Stimulated activated memory B cell treated with anti-CD40 and anti-IgM and Interleukin-4, amounts not matched to agents 10 μg/mL and 1 μg/mL and 100 μg/mL, for 72 hours (primary cell): ENCODE data around the gene HEXIM2.

Experiments used
- ATAC-seq: fragments of 150-1000 bp; cut with Tn5 transposase; 2 replicates; pipeline ENCODE4 v1.10.0; 2021
- H3K27ac Mint-ChIP-seq: one replicate; pipeline ENCODE4 v1.8.0; 2022; ENCODE audit warnings: mild to moderate bottlenecking, mixed read lengths
- H3K27me3 Mint-ChIP-seq: one replicate; pipeline ENCODE4 v1.8.0; 2022; ENCODE audit warnings: mixed read lengths
- H3K36me3 Mint-ChIP-seq: one replicate; pipeline ENCODE4 v1.8.0; 2022; ENCODE audit warnings: mixed read lengths
- H3K4me1 Mint-ChIP-seq: one replicate; pipeline ENCODE4 v1.8.0; 2022; ENCODE audit warnings: mixed read lengths
- H3K4me3 Mint-ChIP-seq: one replicate; pipeline ENCODE4 v1.8.0; 2022; ENCODE audit warnings: mild to moderate bottlenecking, moderate library complexity, mixed read lengths
- H3K9me3 Mint-ChIP-seq: one replicate; pipeline ENCODE4 v1.8.0; 2022; ENCODE audit warnings: mixed read lengths

The HEXIM2 gene

DNA sequence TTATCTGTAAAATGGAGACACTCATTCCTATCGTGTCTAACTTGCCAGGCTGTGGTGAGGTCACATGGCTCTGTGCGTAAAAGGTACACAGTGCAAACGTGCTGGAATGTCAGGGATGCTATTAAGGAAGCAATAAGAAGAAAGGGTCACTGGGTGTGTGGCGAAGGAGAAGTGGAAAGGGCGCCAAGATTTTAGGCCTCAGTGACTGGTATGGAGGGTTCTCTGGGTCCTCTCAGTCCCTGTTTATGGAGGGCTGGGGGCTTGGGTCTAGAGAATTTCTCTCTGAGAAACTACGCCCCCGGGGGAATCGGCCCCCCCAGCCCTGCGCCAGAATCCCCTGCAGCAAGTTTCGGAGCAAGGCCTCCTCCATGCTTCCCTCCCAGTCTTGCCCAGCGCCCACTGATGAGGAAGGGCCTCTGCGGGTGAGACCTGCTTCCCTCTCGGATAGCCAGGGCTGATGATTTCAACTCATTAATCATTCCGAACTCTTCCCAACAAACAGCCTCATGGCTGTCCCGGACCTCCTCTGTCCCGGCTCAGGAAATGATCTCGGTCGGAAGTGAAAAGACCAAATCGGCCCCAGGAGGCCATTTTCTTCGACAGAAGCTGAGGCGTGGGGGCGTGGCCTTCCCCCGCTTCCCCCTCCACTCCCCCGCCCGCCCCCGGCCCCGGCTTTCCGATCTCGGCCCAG, 14.6 kb upstream of the HEXIM2 start:
- ATAC-seq = peak; percentile 6
- Mint-ChIP-seq H3K9me3 (no peaks in the 10 kb centered on the region), H3K4me3 (peak overlapping the region; percentile 98), H3K27ac (peak overlapping the region; percentile 99), H3K27me3 (no peaks in the 10 kb centered on the region), H3K4me1 (peaks cover 71% of the 10 kb centered on the region), H3K36me3 (peaks cover 11% of the 10 kb centered on the region)

DNA sequence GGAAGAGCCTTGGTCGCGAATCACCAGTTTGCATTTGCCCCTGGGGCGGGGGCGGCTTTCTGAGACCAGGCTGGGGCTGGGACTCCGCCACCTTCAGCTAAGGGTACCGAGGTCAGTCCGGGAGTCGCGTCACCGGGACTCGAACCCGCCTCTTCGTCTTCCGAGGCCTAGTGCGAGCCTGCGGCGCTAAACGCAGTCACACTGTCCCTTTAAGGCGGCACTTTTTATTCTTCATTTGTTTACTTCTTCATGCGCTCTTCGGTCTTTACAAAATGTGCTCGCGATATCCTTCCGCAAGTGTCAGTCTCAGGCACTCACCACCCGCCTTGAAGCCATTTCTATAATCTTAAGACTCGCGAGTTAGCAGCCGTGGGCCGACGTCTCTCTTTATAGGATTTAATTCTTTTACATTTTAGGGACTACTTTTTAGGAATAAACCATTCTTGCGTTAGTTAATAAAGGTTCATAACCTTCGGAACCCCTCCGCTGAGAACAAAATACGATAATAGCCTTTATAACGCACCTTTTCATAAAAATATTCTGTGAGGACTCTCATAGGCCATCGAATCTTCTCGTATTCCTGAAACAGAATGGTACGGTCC, 14.0 kb upstream of the HEXIM2 start:
- ATAC-seq = peak; percentile 59
- no peaks in the 10 kb centered on the region for H3K27me3 Mint-ChIP-seq
- H3K4me3 Mint-ChIP-seq = peak overlapping the region; percentile 98
- peaks cover 76% of the 10 kb centered on the region for H3K4me1 Mint-ChIP-seq
- H3K9me3 Mint-ChIP-seq = no peaks in the 10 kb centered on the region
- peak overlapping the region; percentile 99 for H3K27ac Mint-ChIP-seq
- peaks cover 11% of the 10 kb centered on the region for H3K36me3 Mint-ChIP-seq

DNA sequence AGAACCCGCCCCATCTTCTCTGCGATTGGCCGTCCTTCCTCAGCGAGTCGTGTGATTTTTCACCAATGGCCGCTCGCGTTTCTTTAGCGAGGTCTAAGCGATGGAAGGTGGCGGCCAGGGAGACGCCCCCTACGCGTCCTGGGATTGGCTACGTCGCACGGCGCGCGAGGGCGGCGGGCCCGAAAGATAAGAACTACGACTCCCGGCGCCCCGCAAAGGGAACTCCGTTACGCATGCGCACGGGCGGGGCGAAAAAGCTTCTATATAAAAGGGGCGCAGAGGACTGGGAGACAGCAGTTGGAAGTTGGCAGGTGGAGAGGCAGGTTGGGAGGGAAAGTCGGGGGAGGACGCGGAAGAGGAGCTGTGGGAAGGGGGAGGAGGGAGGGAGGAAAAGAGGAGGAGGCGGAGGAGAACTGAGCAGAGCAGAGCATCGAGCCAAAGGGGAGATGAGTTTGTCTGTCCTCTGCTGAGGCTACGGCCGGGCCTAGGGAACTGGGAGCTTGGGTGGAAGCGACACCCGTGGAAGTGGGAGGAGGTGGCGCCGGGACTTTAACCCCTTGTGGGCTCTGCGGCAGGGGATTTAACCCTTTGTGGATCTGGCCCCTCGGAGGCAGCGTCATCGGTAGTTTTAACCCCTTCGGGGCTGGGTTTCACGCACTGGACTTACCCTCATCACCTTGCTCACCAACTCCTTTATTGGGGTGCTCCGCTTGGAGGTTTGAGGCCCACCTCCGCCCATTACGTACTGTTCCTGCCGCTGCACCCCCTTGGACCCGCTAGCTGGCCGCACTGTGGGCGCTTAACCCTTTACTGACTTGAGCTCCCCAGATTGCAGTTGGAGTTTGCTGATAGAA, 13.3 kb upstream of the HEXIM2 start, which contains the start of gene HEXIM1:
HEXIM1 (plus strand) TSS at position 293 of the 854 bp plus-strand sequence. CDS start 716 bp downstream, outside the sequence.
- peaks cover 11% of the 10 kb centered on the region for H3K36me3 Mint-ChIP-seq
- peak; percentile 91 for ATAC-seq
- no peaks in the 10 kb centered on the region for H3K27me3 Mint-ChIP-seq
- no peaks in the 10 kb centered on the region for H3K9me3 Mint-ChIP-seq
- H3K27ac Mint-ChIP-seq = peak within 1 kb of the TSS; percentile 99
- peak within 1 kb of the TSS; percentile 98 for H3K4me3 Mint-ChIP-seq
- H3K4me1 Mint-ChIP-seq = peaks cover 70% of the 10 kb centered on the region

DNA sequence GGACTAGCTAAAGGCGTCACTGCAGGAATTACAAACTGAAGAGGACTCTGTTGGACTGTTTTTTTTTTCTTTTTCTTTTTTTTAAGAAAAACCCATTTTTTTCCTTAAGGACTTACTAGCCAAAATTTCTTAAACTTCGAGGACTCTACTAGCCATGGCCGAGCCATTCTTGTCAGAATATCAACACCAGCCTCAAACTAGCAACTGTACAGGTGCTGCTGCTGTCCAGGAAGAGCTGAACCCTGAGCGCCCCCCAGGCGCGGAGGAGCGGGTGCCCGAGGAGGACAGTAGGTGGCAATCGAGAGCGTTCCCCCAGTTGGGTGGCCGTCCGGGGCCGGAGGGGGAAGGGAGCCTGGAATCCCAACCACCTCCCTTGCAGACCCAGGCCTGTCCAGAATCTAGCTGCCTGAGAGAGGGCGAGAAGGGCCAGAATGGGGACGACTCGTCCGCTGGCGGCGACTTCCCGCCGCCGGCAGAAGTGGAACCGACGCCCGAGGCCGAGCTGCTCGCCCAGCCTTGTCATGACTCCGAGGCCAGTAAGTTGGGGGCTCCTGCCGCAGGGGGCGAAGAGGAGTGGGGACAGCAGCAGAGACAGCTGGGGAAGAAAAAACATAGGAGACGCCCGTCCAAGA, 12.5 kb upstream of the HEXIM2 start:
- H3K27me3 Mint-ChIP-seq = no peaks in the 10 kb centered on the region
- H3K36me3 Mint-ChIP-seq = peaks cover 11% of the 10 kb centered on the region
- H3K4me1 Mint-ChIP-seq = peaks cover 63% of the 10 kb centered on the region
- peak; percentile 62 for ATAC-seq
- H3K4me3 Mint-ChIP-seq = peak overlapping the region; percentile 98
- no peaks in the 10 kb centered on the region for H3K9me3 Mint-ChIP-seq
- H3K27ac Mint-ChIP-seq = peak overlapping the region; percentile 99

DNA sequence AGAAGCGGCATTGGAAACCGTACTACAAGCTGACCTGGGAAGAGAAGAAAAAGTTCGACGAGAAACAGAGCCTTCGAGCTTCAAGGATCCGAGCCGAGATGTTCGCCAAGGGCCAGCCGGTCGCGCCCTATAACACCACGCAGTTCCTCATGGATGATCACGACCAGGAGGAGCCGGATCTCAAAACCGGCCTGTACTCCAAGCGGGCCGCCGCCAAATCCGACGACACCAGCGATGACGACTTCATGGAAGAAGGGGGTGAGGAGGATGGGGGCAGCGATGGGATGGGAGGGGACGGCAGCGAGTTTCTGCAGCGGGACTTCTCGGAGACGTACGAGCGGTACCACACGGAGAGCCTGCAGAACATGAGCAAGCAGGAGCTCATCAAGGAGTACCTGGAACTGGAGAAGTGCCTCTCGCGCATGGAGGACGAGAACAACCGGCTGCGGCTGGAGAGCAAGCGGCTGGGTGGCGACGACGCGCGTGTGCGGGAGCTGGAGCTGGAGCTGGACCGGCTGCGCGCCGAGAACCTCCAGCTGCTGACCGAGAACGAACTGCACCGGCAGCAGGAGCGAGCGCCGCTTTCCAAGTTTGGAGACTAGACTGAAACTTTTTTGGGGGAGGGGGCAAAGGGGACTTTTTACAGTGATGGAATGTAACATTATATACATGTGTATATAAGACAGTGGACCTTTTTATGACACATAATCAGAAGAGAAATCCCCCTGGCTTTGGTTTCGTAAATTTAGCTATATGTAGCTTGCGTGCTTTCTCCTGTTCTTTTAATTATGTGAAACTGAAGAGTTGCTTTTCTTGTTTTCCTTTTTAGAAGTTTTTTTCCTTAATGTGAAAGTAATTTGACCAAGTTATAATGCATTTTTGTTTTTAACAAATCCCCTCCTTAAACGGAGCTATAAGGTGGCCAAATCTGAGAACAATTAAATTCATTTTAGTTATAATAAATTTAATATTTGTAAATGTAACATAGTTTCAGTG, 11.7 kb upstream of the HEXIM2 start:
- Mint-ChIP-seq H3K9me3 (no peaks in the 10 kb centered on the region), H3K4me3 (peak overlapping the region; percentile 98), H3K4me1 (peaks cover 59% of the 10 kb centered on the region), H3K27me3 (no peaks in the 10 kb centered on the region), H3K27ac (peak overlapping the region; percentile 99), H3K36me3 (peaks cover 11% of the 10 kb centered on the region)
- ATAC-seq = no peak

DNA sequence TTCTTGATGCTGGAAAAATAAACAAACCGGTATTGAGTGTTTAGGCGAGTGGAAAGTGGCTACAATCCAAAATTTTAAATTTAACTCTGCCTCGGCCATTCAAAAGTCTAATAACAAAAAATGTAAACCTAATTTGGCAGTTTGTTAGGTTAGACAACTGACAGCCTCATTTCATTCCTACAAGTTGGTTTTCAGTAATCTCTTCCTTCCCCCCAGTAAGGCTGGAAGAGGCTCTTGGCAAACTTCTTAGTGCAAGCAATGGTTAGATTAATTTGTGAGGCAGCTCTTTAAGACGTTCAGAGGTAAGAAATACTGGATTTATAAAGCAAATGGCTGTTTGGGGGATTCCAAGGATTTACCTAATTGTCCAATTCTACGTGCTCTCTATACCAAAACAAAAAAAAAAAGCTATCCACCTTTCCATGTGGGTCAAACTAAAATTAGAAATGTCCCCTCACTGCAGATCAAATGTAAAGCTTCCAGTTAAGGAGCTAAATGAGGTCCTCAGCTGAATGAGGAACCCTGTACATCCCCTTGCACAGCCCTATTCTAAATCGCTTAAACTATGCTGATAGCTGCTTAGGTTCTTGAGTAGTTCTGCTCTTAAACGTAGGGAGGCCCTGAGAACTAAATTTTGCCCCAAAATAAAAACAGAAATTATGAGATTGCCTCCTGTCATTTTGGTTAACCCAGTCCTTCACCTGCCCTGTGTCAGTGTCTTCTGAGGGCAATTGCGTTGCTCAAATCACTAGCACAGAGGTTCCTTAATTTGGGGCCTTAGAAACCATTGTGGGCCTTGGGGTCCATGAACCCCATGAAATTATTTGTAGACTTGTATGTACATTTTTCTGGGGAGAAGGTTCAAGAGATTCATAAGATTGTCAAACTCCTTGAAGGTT, 10.5 kb upstream of the HEXIM2 start:
- peak overlapping the region; percentile 73 for H3K4me3 Mint-ChIP-seq
- H3K36me3 Mint-ChIP-seq = peaks cover 11% of the 10 kb centered on the region
- H3K27me3 Mint-ChIP-seq = no peaks in the 10 kb centered on the region
- H3K27ac Mint-ChIP-seq = peak overlapping the region; percentile 59
- no peak for ATAC-seq
- H3K9me3 Mint-ChIP-seq = no peaks in the 10 kb centered on the region
- peaks cover 47% of the 10 kb centered on the region for H3K4me1 Mint-ChIP-seq

DNA sequence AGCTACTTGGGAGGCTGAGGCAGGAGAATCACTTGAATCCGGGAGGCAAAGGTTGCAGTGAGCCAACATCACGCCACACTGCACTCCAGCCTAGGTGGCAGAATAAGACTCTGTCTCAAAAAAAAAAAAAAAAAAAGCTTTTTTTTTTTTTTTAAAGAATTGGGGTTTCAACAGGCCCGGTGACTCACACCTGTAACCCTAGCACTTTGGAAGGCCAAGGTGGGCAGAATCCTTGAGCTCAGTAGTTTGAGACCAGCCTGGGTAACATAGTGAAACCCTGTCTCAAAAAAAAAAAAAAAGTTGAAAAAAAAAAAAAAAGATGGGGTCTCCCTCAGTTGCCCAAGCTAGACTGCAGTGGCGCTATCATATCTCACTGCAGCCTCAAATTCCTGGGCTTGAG, 6.6 kb upstream of the HEXIM2 start:
- Mint-ChIP-seq H3K9me3 (no peaks in the 10 kb centered on the region), H3K36me3 (peaks cover under 1% of the 10 kb centered on the region), H3K27me3 (no peaks in the 10 kb centered on the region), H3K4me1 (peaks cover 43% of the 10 kb centered on the region), H3K4me3 (no peak overlapping the region), H3K27ac (no peak overlapping the region)
- no peak for ATAC-seq

DNA sequence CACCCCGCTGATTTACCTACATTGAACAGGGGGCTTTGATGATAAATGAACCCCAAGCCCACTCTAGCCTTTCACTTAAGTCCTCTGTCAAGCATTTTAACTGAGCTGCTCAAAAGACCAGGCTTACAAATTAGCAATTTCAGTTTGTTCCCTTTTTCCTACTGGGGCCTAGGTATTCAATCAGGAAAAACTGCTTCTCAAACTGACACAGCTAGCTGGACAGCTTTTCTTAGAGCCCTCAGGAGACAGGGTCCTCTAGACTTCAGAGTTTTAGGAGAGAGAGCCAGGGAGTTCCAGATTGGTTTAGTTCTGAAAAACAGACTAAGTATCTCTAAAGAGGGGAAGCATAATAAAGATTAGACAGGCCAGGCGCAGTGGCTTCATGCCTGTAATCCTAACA, 6.2 kb upstream of the HEXIM2 start:
- no peak overlapping the region for H3K27ac Mint-ChIP-seq
- no peak overlapping the region for H3K4me3 Mint-ChIP-seq
- H3K36me3 Mint-ChIP-seq = peaks cover 2% of the 10 kb centered on the region
- no peak for ATAC-seq
- no peaks in the 10 kb centered on the region for H3K27me3 Mint-ChIP-seq
- H3K9me3 Mint-ChIP-seq = no peaks in the 10 kb centered on the region
- peaks cover 42% of the 10 kb centered on the region for H3K4me1 Mint-ChIP-seq

DNA sequence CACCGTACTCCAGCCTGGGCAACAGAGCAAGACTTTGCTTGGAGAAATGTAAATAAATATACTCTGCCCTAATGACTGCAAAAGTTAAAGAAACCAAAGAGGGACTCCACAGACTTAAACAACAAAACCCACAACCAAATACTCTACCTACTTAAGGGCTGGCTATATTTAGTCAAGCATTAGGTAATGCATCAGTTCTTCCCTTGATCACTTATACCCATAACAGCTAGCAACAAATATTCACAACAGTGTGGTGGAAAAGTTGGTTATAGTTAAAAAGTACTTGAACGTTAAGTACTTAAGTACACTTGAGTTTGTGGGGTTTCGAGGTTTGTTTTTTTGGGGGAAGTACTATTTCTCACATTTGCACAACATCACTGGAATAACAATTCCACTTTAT, 5.4 kb upstream of the HEXIM2 start:
- Mint-ChIP-seq H3K4me1 (peaks cover 37% of the 10 kb centered on the region), H3K27ac (no peak overlapping the region)

DNA sequence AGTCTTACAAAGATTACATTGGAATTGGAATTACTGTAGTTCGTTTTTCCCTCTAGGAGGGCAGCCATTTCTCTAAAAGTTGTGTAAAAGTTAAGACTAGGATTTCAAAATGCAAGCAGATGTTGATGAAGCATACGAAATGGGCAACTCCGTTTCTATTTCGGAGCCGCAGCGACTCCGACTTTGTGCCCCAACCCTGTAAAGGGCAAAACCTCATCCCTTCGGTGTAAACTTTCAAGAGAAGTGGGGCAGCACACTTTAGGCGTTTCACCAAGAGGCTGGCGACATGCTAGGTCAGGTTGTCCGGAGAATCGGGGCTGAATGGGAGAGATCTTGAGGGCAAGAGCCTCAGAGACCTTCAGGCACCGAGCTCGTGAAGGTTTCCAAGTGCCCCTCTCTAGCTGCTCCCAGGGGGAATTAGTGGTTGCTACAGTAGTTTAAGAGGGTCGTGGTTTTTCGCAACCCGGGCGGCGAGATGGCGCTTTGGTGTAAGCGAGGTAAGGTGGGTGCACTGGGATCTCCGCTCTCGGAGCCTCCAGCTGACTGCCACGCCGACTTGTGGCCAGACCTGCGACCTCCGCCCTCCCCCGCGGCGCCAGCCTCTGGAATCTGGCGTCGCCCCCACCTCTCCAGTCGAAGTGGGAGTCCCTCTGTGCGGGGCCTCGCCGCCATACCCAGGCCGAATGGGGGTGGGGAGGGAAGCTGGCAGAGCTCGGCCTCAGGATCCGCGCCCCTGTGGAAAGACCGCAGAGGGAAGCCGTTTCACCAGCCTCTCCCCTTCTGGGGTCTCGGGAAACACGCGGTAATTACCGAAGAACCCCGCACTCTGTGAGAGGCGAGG, 1.0 kb upstream of the HEXIM2 start:
- Mint-ChIP-seq H3K27ac (peak overlapping the region; percentile 97), H3K4me1 (peaks cover 34% of the 10 kb centered on the region), H3K4me3 (peak overlapping the region; percentile 99), H3K9me3 (no peaks in the 10 kb centered on the region), H3K36me3 (peaks cover 10% of the 10 kb centered on the region), H3K27me3 (no peaks in the 10 kb centered on the region)
- ATAC-seq = peak; percentile 67

More for the DNA sequence above, 5.4 kb upstream of the HEXIM2 start:
- Mint-ChIP-seq H3K4me3 (no peak overlapping the region), H3K36me3 (peaks cover 5% of the 10 kb centered on the region), H3K27me3 (no peaks in the 10 kb centered on the region), H3K9me3 (no peaks in the 10 kb centered on the region)
- no peak for ATAC-seq

DNA sequence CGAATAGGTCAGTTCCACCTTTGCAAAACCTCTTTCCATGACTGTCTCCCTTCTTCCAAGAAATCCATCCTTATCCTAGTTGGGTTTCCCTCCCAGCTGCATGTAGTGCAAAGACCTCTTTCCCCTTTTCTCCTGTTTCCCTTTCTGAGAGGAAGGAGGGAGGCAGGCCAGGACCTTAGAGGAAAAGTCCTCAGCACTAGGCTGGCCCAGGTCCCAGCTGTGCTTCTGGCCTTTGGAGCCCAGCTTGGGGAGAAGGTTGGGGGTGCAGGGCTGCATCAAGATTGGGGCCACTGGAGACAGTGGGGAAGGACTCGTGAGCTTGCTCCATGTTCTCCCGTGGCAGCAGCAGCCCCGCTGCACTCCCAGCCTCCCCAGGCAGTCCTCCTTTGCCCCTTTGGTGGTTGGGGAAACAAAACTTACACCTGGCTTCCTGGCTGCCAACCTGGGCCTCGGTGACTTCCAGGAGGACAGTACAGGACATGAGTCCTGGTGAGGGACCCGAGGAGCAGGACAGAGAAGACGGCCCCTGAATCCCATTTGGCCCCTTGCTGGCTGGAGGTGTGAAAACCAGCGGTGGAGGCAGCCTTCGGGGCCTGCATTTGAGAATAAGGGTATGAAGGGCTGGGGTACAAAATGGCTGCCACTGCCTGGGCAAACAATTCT, 481 bp downstream of the HEXIM2 start:
- Mint-ChIP-seq H3K36me3 (peaks cover 10% of the 10 kb centered on the region), H3K4me1 (peaks cover 34% of the 10 kb centered on the region), H3K4me3 (peak overlapping the region; percentile 99), H3K27me3 (no peaks in the 10 kb centered on the region), H3K27ac (peak overlapping the region; percentile 97), H3K9me3 (no peaks in the 10 kb centered on the region)
- no peak for ATAC-seq

DNA sequence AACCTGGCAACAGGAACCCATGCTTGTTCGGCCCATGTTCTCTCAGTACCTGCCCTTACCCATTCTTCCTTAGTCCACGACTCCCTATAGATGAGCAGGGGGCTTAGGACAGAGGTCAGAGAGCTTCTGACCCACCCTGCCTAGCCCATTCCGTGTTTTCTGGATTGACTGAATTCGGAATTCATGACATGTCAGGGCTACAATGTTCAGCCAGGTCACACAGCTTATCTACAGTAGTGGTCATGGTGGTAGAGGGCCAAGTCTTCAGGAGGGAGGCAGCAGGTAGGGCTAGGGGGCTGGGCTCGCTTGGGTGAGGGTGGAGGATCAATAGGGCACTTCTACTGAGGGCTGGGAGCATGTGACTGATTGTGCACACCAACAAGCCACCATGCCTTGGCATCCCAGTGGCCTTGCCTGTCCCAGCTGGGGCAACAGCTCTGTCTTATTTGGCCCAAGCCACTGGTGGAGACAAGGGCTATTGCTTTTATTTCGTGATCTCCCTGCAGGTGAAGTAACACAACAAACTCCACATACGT, 3.1 kb downstream of the HEXIM2 start:
- peaks cover 13% of the 10 kb centered on the region for H3K4me1 Mint-ChIP-seq
- no peaks in the 10 kb centered on the region for H3K9me3 Mint-ChIP-seq
- H3K27me3 Mint-ChIP-seq = no peaks in the 10 kb centered on the region
- no peak overlapping the region for H3K27ac Mint-ChIP-seq
- no peak for ATAC-seq
- peaks cover 21% of the 10 kb centered on the region for H3K36me3 Mint-ChIP-seq
- H3K4me3 Mint-ChIP-seq = no peak overlapping the region
